Measurements from ENCODE around the gene MUS81. TPM values are rescaled to one million over a fixed set of nuclear protein-coding genes. Genes with fewer than 3 reads are reported as not detected.

Gene MUS81
- total RNA-seq, 1 experiment from 2014 or later = 45.9 TPM

GRCh38 chr11:65852508-65853245, 7.6 kb upstream of the MUS81 start (continued):
- TF ChIP-seq AFF4 (CRISPR knock-in tag; IDR thresholded peaks at IDR 0.05; ENCODE audit: borderline replicate concordance) = no peak
- no peak for TF ChIP-seq PRDM15 (CRISPR knock-in tag; IDR thresholded peaks at IDR 0.05)
- TF ChIP-seq RORB (CRISPR knock-in tag; IDR thresholded peaks at IDR 0.05) = no peak
- TF ChIP-seq ELF4 (CRISPR knock-in tag; IDR thresholded peaks at IDR 0.05; ENCODE audit: low read depth) = no peak
- no peak for TF ChIP-seq ATF3 (CRISPR knock-in tag; conservative IDR thresholded peaks at IDR 0.05)
- peak; percentile 47; the same call in 1 of the 2 replicates for TF ChIP-seq PRRX2 (CRISPR knock-in tag; IDR thresholded peaks at IDR 0.05)
- no peak for TF ChIP-seq CREB1 (CRISPR knock-in tag; IDR thresholded peaks at IDR 0.05)
- TF ChIP-seq FOXJ3 (CRISPR knock-in tag; IDR thresholded peaks at IDR 0.05; ENCODE audit: borderline replicate concordance) = no peak
- TF ChIP-seq ZNF416 (CRISPR knock-in tag; IDR thresholded peaks at IDR 0.05) = peak; percentile 80
- no peak for TF ChIP-seq CBFB (CRISPR knock-in tag; IDR thresholded peaks at IDR 0.05; ENCODE audit: low read depth)
- TF ChIP-seq NFATC4 (CRISPR knock-in tag; IDR thresholded peaks at IDR 0.05) = peak; percentile 63; the same call in 1 of the 2 replicates

- no peak for DNase-seq (ENCODE audit: low spot score)
- ChIA-PET CTCF (interaction anchor here (0.9 to 6.3 kb wide), 14 partner anchors 8 to 162 kb away, joined by 3 to 134 read pairs (median 4); partner anchors contain the start of genes AP5B1, CCDC85B, CST6 and FIBP), POLR2A (interaction anchor here (0.6 to 1.1 kb wide), 6 partner anchors 8 to 133 kb away, joined by 3 to 6 read pairs (median 4); partner anchors contain the start of genes FIBP, RNASEH2C and SNX32)
- H3K9me3 Mint-ChIP-seq = peaks cover 6% of the 10 kb centered on the region; the same call in 1 of the 2 replicates
- peaks cover 24% of the 10 kb centered on the region for H3K4me1 Mint-ChIP-seq
- peaks cover 4% of the 10 kb centered on the region; the same call in 1 of the 2 replicates for H3K27me3 Mint-ChIP-seq (ENCODE audit: low read depth)
- H3K36me3 Mint-ChIP-seq = peaks cover 53% of the 10 kb centered on the region
- H3K4me3 Mint-ChIP-seq = no peak overlapping the region
- ATAC-seq = peak; percentile 16
- H3K27ac Mint-ChIP-seq = peak overlapping the region; percentile 72
- TF ChIP-seq ZBTB43 (CRISPR knock-in tag; IDR thresholded peaks at IDR 0.05) (no peak), NFATC4 (CRISPR knock-in tag; IDR thresholded peaks at IDR 0.05) (peak; percentile 55), KAT7 (CRISPR knock-in tag; IDR thresholded peaks at IDR 0.05; ENCODE audit: borderline replicate concordance) (no peak), GABPB1 (CRISPR knock-in tag; IDR thresholded peaks at IDR 0.05) (no peak), ZNF671 (CRISPR knock-in tag; IDR thresholded peaks at IDR 0.05) (peak; percentile 12; the same call in 1 of the 2 replicates), NR3C1 (CRISPR knock-in tag; conservative IDR thresholded peaks at IDR 0.05; ENCODE audit: low read depth) (no peak), OVOL2 (CRISPR knock-in tag; IDR thresholded peaks at IDR 0.05; ENCODE audit: borderline replicate concordance) (no peak), TEAD1 (CRISPR knock-in tag; IDR thresholded peaks at IDR 0.05) (no peak), FOXK1 (CRISPR knock-in tag; IDR thresholded peaks at IDR 0.05) (no peak), ZBTB21 (CRISPR knock-in tag; IDR thresholded peaks at IDR 0.05; ENCODE audit: borderline replicate concordance) (no peak), NR2C2 (CRISPR knock-in tag; IDR thresholded peaks at IDR 0.05) (no peak), ZNF416 (CRISPR knock-in tag; IDR thresholded peaks at IDR 0.05) (no peak)
- TF ChIP-seq, protein P1, sequence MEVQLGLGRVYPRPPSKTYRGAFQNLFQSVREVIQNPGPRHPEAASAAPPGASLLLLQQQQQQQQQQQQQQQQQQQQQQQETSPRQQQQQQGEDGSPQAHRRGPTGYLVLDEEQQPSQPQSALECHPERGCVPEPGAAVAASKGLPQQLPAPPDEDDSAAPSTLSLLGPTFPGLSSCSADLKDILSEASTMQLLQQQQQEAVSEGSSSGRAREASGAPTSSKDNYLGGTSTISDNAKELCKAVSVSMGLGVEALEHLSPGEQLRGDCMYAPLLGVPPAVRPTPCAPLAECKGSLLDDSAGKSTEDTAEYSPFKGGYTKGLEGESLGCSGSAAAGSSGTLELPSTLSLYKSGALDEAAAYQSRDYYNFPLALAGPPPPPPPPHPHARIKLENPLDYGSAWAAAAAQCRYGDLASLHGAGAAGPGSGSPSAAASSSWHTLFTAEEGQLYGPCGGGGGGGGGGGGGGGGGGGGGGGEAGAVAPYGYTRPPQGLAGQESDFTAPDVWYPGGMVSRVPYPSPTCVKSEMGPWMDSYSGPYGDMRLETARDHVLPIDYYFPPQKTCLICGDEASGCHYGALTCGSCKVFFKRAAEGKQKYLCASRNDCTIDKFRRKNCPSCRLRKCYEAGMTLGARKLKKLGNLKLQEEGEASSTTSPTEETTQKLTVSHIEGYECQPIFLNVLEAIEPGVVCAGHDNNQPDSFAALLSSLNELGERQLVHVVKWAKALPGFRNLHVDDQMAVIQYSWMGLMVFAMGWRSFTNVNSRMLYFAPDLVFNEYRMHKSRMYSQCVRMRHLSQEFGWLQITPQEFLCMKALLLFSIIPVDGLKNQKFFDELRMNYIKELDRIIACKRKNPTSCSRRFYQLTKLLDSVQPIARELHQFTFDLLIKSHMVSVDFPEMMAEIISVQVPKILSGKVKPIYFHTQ (CRISPR knock-in tag; IDR thresholded peaks at IDR 0.05) = peak; percentile 70; the same call in 1 of the 2 replicates
Measured at GRCh38 chr11:65853246-65853979, 6.8 kb upstream of the MUS81 start.

Measured in WTC11 (cell line).